ENCODE measurements around the gene CAPS2. TPM values are rescaled to one million over a fixed set of nuclear protein-coding genes. Genes with fewer than 3 reads are reported as not detected.

The CAPS2 gene
- total RNA-seq = 6.7 and 7.5 TPM in 2 replicates

GRCh38 chr12:75329918-75330826, at the start of gene CAPS2:
TSS of gene CAPS2 (minus strand) at chr12:75330324. CDS start at chr12:75326498, 3,826 bp downstream.

DNA sequence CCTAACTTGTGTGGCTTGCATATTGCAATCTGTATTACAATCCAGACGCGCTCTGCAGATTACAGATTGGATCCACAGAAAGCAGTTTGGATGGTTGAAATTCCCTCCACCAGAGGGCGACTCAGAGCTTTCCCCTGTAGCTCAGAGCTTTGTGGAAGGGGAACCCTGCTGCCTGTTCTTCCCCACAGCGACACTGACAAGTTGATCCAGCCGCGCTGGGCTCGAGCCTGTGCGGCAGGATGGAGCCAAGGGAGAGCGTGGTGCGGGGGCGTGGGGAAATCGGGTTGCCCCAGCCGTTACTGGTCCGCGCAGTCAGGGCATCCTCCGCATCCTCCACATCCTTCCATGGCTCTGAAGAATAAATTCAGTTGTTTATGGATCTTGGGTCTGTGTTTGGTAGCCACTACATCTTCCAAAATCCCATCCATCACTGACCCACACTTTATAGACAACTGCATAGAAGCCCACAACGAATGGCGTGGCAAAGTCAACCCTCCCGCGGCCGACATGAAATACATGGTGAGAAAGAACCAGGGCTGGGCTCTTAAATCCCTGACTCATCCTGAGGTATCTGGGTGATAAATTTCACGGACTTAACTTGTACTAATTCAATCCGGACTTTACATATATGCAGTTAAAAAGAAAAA, 4.4 kb upstream of the CAPS2 start, which contains the start of gene GLIPR1L1:
GLIPR1L1 (plus strand) TSS at position 287 of the 647 bp plus-strand sequence; CDS start at position 346, 59 bp downstream.

Other genes starting within 250 kb of the CAPS2 start
- gene KCNC2, start 120.5 kb downstream of the CAPS2 start, total RNA-seq = not detected in 2 replicates
- not detected in 2 replicates for gene GLIPR1L1, start 4.3 kb upstream of the CAPS2 start, total RNA-seq
- gene GLIPR1L2, start 60.8 kb upstream of the CAPS2 start, total RNA-seq = 0.55 and 0.71 TPM in 2 replicates
- gene GLIPR1, start 150.4 kb upstream of the CAPS2 start, total RNA-seq = 41.4 and 45.5 TPM in 2 replicates
- gene KRR1, start 181.3 kb upstream of the CAPS2 start, total RNA-seq = 23.2 and 31.5 TPM in 2 replicates